HS-27A (cell line): ENCODE results near the gene RDX.
"Not testable (repeated sequence)": the region's sequence is repeated elsewhere in the genome, so short reads cannot be mapped to it uniquely, and the experiment has no call there.

ENCODE experiments used
- DNase-seq: peaks from one replicate; pipeline ENCODE4 v3.0.0-alpha.2; 2012; ENCODE audit warnings: low read depth, missing footprints

RDX gene

GRCh38 chr11:110305169-110306018 lies 9.0 kb upstream of the RDX start:
- DNase-seq: no peak

GRCh38 chr11:110303414-110303826 lies 7.0 kb upstream of the RDX start:
- no peak for DNase-seq

GRCh38 chr11:110301577-110301976 lies 5.2 kb upstream of the RDX start:
- DNase-seq: no peak

- DNase-seq: no peak
Measured at GRCh38 chr11:110301032-110301431, 4.6 kb upstream of the RDX start.

GRCh38 chr11:110299006-110299785 lies 2.8 kb upstream of the RDX start:
- DNase-seq: no peak

GRCh38 chr11:110298301-110298765 lies 1.9 kb upstream of the RDX start:
- DNase-seq: peak; percentile 5

GRCh38 chr11:110297726-110298300 lies 1.4 kb upstream of the RDX start:
- DNase-seq: no peak

GRCh38 chr11:110297076-110297725 lies 787 bp upstream of the RDX start:
- no peak for DNase-seq

- peak; percentile 20 for DNase-seq
Measured at GRCh38 chr11:110295531-110296225, 736 bp downstream of the RDX start.

- DNase-seq: no peak
Measured at GRCh38 chr11:110295086-110295485, 1.3 kb downstream of the RDX start.

GRCh38 chr11:110294509-110294908 lies 1.9 kb downstream of the RDX start:
- no peak for DNase-seq

GRCh38 chr11:110293389-110293788 lies 3.0 kb downstream of the RDX start:
- DNase-seq: no peak

- DNase-seq: not testable (repeated sequence)
Measured at GRCh38 chr11:110292146-110292545, 4.3 kb downstream of the RDX start.

GRCh38 chr11:110290591-110291334 lies 5.7 kb downstream of the RDX start:
- no peak for DNase-seq

GRCh38 chr11:110289472-110289871 lies 6.9 kb downstream of the RDX start:
- DNase-seq: no peak

GRCh38 chr11:110287537-110287936 lies 8.9 kb downstream of the RDX start:
- DNase-seq: no peak

- no peak for DNase-seq
Measured at GRCh38 chr11:110286298-110287040, 9.9 kb downstream of the RDX start.

GRCh38 chr11:110283862-110284261 lies 12.6 kb downstream of the RDX start:
- DNase-seq: no peak

- DNase-seq: not testable (repeated sequence)
Measured at GRCh38 chr11:110280595-110280994, 15.8 kb downstream of the RDX start.

- no peak for DNase-seq
Measured at GRCh38 chr11:110279881-110280280, 16.5 kb downstream of the RDX start.
